Measurements from ENCODE around the gene PHB1.
"Not testable (repeated sequence)": the region's sequence is repeated elsewhere in the genome, so short reads cannot be mapped to it uniquely, and the experiment has no call there.

PHB1 gene

DNA sequence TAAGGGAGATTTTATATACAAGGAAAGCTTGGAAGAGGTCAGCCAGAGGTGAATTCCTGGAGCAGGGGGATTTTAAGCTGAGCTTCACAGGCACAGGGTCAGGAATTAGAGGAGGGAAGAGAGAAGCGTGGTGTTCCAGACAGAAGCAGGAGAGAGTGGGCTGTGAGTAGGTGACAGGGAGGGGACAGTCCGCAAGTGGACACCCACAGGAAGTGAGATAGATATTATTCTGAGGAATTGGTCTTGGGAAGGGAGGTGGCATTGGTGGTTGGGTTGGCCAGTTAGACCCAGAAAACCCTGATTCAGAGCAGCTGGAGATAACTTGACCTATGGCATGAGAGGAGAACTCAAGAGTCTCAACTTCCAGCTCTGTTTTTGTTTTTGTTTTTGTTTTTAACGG lies 14.7 kb downstream of the PHB1 start:
- Histone ChIP-seq H3K4me3 (ENCODE audit: low read depth, low read length) (no peak overlapping the region), H3K9ac (ENCODE audit: low read depth, low read length) (no peak overlapping the region), H3K9me3 (ENCODE audit: control insufficient read depth, insufficient read depth, low read length) (no peaks in the 10 kb centered on the region), H3K27me3 (ENCODE audit: control insufficient read depth, insufficient read depth, low read length) (no peaks in the 10 kb centered on the region), H3K36me3 (ENCODE audit: control insufficient read depth, insufficient read depth, low read length) (peaks cover 28% of the 10 kb centered on the region), H3K4me1 (ENCODE audit: control insufficient read depth, insufficient read depth, low read length) (no peaks in the 10 kb centered on the region)

DNA sequence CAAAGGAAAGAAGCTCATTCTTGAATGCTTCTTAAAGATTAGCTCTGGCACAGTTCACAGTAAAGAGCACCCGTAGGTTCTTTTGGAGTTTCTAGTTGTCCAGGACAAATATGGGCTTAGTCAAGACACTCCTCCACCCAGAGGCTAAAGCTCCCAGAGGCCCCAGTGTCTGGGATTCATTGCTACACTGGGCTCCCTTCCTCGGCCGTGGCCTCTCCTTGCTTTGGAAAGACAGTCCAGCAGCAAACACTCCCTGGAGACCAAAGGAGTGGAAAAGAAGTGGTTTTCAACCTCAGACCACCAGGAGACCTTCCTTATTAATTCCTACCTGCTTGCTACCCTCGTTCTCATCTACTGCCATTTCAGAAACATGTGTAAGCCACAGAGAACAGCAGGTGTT lies 17.1 kb downstream of the PHB1 start:
- Histone ChIP-seq H3K36me3 (ENCODE audit: control insufficient read depth, insufficient read depth, low read length) (peaks cover 7% of the 10 kb centered on the region), H3K4me3 (ENCODE audit: low read depth, low read length) (no peak overlapping the region), H3K9me3 (ENCODE audit: control insufficient read depth, insufficient read depth, low read length) (no peaks in the 10 kb centered on the region), H3K27me3 (ENCODE audit: control insufficient read depth, insufficient read depth, low read length) (no peaks in the 10 kb centered on the region), H3K9ac (ENCODE audit: low read depth, low read length) (no peak overlapping the region), H3K4me1 (ENCODE audit: control insufficient read depth, insufficient read depth, low read length) (no peaks in the 10 kb centered on the region)

DNA sequence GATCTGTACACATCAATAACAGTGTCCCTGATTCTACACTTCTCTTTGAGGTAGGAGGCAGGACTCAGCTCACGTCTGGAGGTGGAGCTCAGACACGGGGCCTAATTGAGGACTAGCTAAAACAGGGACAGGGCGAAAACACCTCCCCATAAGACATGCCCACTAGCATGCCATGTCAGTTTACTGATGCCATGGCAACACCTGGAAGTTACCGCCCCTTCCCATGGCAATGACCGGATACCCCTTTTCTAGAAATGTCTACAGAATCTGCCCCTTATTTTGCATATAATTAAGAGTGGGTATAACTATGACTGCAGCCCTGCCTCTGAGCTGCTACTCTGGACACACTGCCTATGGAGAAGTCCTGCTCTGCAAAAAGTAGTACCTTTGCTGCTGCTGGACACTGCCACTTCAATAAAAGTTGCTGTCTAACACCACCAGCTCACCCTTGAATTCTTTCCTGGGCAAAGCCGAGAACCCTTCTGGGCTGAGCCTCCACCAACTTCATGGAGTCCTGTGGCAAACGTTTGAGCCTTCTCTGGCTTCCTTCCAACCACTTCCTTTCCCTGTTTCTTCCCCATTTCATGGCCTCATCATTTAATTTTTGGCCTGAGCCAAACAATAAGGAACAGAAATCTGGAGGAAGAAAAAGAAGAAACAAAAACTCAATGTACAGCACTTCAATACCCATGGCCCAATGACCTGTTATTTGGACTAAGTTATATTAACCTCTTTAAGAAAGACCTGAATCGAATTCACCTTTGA lies 21.0 kb downstream of the PHB1 start:
- no peaks in the 10 kb centered on the region for H3K36me3 ChIP-seq (ENCODE audit: control insufficient read depth, insufficient read depth, low read length)
- no peak overlapping the region for H3K4me3 ChIP-seq (ENCODE audit: low read depth, low read length)
- no peaks in the 10 kb centered on the region for H3K9me3 ChIP-seq (ENCODE audit: control insufficient read depth, insufficient read depth, low read length)
- no peaks in the 10 kb centered on the region for H3K27me3 ChIP-seq (ENCODE audit: control insufficient read depth, insufficient read depth, low read length)
- no peak overlapping the region for H3K9ac ChIP-seq (ENCODE audit: low read depth, low read length)
- H3K4me1 ChIP-seq (ENCODE audit: control insufficient read depth, insufficient read depth, low read length) = no peaks in the 10 kb centered on the region

DNA sequence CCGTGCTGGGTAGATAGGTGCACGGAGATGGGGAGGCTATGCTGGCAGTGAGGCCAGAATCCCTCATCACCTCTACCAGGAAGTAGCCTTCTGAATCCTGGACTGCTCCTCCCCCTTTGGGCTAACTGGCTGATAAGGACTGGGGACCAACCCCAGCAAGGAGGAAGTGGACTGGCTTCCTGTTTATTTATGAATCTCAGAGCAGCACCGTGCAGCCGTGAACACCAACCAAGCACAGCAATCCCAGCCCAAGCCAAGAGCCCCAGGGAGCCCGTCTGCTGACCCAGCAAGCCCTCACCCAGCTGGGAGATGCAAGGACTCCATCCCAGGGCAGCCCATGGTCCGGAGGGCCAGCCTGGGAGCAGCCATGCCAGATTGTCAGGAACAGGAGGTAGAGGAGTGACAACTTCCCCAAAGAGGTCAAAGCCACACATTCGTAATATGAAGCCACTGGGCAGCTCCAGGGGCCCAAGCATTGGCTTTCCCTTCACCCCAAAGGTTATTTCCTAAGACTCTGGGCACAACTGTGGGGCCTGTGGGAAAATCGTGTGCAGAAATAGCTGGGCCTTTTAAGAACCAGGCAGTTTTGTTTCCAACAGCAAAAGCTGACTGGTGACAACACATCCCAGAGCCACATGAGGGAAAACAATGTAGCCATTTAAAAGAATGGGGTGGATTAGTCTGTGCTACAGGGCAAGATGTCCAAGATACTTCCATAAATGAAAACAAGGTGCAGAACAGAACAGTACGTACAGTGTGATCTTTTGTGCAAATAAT lies 23.9 kb downstream of the PHB1 start:
- Histone ChIP-seq H3K4me1 (ENCODE audit: control insufficient read depth, insufficient read depth, low read length) (no peaks in the 10 kb centered on the region), H3K4me3 (ENCODE audit: low read depth, low read length) (no peak overlapping the region), H3K27me3 (ENCODE audit: control insufficient read depth, insufficient read depth, low read length) (no peaks in the 10 kb centered on the region), H3K9me3 (ENCODE audit: control insufficient read depth, insufficient read depth, low read length) (no peaks in the 10 kb centered on the region), H3K36me3 (ENCODE audit: control insufficient read depth, insufficient read depth, low read length) (no peaks in the 10 kb centered on the region), H3K9ac (ENCODE audit: low read depth, low read length) (peak overlapping the region; percentile 9)

DNA sequence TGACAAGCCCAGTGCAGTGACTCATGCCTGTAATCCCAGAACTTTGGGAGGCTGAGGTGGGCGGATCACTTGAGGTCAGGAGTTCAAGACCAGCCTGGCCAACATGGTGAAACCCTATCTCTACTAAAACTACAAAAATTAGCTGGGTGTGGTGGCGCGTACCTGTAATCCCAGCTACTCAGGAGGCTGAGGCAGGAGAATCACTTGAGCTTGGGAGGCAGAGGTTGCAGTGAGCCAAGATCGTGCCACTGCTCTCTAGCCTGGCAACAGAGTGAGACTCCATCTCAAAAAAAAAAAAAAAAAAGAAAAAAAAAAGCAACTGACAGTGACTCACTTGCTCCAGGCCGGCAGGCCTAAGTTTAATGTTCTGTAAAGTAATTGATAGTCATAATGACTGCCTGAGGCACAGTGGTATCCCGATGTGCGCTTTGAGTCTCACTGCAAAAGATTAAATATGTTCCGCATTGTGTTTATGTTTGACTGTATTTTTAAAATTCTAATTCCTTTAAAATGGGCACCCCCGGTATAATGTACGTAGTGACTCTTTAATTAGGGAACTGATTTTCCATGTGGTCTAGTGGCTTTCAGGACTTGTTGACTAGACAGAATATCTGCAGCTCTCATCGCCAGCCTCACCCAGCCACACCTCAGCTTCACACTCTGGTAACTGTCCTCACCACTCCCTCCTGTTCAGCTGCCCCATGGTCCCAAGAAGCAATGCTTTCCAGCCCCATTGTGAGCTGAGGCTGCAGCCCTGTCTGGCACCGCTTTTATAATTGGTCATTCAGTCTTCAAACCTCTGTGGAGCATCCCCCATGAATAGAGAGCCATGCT lies 25.0 kb downstream of the PHB1 start:
- not testable (repeated sequence) for H3K4me1 ChIP-seq (ENCODE audit: control insufficient read depth, insufficient read depth, low read length); H3K27me3 ChIP-seq (ENCODE audit: control insufficient read depth, insufficient read depth, low read length); H3K9ac ChIP-seq (ENCODE audit: low read depth, low read length); H3K9me3 ChIP-seq (ENCODE audit: control insufficient read depth, insufficient read depth, low read length); H3K4me3 ChIP-seq (ENCODE audit: low read depth, low read length); H3K36me3 ChIP-seq (ENCODE audit: control insufficient read depth, insufficient read depth, low read length)

DNA sequence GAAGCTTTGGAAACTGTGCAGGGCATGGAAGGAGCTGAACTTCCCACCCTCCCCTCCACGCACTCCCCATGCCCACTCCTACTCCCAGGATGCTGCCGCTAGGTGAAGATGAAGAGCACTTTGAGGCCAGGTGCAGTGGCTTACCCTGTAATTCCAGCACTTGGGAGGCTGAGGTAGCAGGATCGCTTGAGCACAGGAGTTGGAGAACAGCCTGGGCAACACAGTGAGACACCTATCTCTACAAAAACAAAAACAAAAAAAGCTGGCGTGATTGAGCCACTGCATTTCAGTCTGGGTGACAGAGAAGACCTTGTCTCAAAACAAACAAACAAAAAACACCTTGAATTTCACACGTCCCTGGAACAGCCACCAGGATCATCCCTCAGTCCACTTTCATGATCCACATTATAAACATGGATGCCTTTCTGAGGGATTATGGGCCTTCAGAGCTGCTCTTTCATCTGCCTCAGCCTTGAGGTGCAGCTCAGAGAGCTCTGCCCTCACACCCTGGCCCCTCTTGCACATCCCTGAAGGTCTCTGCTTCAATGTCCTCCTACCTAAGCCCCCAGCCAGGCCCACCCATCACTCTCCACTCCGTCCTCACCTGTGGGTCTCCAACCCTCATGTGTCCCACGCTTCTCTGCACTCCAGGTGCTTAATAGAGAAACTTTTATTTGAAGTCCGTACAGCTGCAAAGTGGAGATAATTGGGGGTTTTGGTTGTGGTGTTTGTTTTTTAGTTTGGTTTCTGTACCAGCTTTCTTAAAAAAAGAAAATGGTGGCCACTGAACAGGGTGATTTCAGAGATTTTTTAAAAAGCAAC lies 25.8 kb downstream of the PHB1 start:
- no peaks in the 10 kb centered on the region for H3K4me1 ChIP-seq (ENCODE audit: control insufficient read depth, insufficient read depth, low read length)
- no peak overlapping the region for H3K4me3 ChIP-seq (ENCODE audit: low read depth, low read length)
- no peak overlapping the region for H3K9ac ChIP-seq (ENCODE audit: low read depth, low read length)
- no peaks in the 10 kb centered on the region for H3K27me3 ChIP-seq (ENCODE audit: control insufficient read depth, insufficient read depth, low read length)
- no peaks in the 10 kb centered on the region for H3K9me3 ChIP-seq (ENCODE audit: control insufficient read depth, insufficient read depth, low read length)
- no peaks in the 10 kb centered on the region for H3K36me3 ChIP-seq (ENCODE audit: control insufficient read depth, insufficient read depth, low read length)

DNA sequence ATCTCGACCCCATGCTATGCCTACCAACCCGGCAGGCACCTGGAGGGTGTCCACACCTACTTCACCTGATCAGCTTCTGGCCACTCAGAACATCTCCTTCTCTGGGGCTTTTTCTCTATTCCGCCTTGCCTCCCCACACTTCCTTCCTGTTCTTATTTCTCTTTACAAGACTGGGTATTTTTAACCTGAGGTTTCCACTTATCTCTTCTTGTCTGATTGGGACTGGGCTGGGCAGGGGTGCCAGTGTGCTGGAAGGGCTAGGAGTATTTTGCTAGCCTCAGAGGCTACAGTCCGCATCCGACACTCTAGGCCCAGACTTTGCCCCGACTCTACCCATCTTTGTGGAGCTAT lies 26.4 kb downstream of the PHB1 start:
- Histone ChIP-seq H3K4me1 (ENCODE audit: control insufficient read depth, insufficient read depth, low read length) (no peaks in the 10 kb centered on the region), H3K36me3 (ENCODE audit: control insufficient read depth, insufficient read depth, low read length) (no peaks in the 10 kb centered on the region), H3K9me3 (ENCODE audit: control insufficient read depth, insufficient read depth, low read length) (no peaks in the 10 kb centered on the region), H3K4me3 (ENCODE audit: low read depth, low read length) (no peak overlapping the region), H3K9ac (ENCODE audit: low read depth, low read length) (no peak overlapping the region), H3K27me3 (ENCODE audit: control insufficient read depth, insufficient read depth, low read length) (no peaks in the 10 kb centered on the region)

DNA sequence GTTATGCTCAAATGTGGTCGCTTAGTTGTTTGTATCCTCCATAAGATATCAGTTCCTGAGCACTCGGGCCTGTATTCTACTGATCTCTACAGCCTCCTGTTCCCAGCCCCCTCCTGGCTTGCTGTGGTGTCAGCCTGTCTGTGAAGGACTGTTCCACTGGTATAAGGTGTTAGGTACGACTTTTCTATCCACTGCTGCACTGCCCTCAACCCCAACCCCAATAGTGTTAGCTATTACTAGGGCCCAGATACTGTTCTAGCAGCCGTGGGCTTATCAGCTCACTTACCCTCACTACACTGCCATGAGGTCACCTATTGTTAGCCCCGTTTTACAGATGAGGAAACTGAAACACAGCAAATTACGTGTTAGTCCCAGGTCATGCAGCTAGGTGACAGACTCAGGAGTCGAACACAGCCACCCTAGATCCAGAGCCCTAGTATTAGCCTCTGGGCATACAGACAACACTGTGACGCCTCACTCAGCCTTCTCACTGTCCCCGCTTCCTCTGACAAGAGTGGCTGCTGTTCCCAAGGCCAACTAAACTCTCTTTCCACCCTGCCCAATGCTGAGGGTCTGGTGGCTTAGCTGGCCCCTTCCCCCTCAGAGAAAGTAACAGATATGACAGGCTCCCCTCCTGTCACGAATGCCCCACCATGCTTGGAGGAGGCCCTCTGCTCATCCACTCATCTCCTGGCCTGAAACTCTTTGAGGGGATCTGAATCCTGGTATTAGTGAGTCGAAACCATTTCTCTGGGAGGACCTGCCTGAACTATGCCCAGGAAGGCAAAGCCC lies 27.0 kb downstream of the PHB1 start:
- Histone ChIP-seq H3K36me3 (ENCODE audit: control insufficient read depth, insufficient read depth, low read length) (no peaks in the 10 kb centered on the region), H3K9ac (ENCODE audit: low read depth, low read length) (no peak overlapping the region), H3K4me3 (ENCODE audit: low read depth, low read length) (no peak overlapping the region), H3K27me3 (ENCODE audit: control insufficient read depth, insufficient read depth, low read length) (no peaks in the 10 kb centered on the region), H3K9me3 (ENCODE audit: control insufficient read depth, insufficient read depth, low read length) (no peaks in the 10 kb centered on the region), H3K4me1 (ENCODE audit: control insufficient read depth, insufficient read depth, low read length) (no peaks in the 10 kb centered on the region)

DNA sequence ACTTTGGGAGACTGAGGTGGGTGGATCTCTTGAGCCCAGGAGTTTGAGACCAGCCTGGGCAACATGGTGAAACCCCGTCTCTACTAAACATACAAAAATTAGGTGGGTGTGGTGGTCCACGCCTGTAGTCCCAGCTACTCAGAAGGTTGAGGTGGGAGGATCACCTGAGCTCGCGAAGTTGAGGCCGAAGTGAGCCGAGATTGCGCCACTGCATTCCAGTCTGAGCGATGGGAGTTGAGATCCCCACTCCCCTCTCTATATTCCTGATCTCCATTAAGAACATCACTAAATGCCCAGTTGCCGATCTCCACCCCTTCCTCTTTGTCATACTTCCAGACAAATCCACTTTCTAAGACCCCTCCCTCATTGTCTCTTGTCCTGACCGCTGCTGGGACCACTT lies 28.3 kb downstream of the PHB1 start:
- H3K4me3 ChIP-seq (ENCODE audit: low read depth, low read length) = no peak overlapping the region
- no peaks in the 10 kb centered on the region for H3K4me1 ChIP-seq (ENCODE audit: control insufficient read depth, insufficient read depth, low read length)
- H3K27me3 ChIP-seq (ENCODE audit: control insufficient read depth, insufficient read depth, low read length) = no peaks in the 10 kb centered on the region
- no peaks in the 10 kb centered on the region for H3K9me3 ChIP-seq (ENCODE audit: control insufficient read depth, insufficient read depth, low read length)
- H3K36me3 ChIP-seq (ENCODE audit: control insufficient read depth, insufficient read depth, low read length) = no peaks in the 10 kb centered on the region
- no peak overlapping the region for H3K9ac ChIP-seq (ENCODE audit: low read depth, low read length)

DNA sequence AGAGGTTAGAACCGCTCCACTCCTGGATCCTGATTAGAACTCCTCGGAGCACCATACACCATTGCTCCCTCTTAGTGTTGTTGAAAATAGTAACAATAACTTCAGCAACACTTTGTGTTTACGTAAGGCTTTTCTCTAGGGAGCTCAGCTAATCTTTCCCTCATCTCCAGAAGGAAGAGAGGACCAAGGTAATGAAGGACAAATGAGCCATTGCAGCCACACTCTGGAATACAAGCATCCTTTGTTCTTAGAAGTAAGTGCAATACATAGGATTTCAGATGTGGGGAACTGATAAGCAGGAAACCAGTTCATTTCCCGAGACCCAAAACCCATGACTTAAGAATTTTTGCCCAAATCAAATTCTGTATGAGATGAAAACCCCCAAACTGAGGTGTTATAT lies 29.7 kb downstream of the PHB1 start:
- Histone ChIP-seq H3K9me3 (ENCODE audit: control insufficient read depth, insufficient read depth, low read length) (no peaks in the 10 kb centered on the region), H3K27me3 (ENCODE audit: control insufficient read depth, insufficient read depth, low read length) (no peaks in the 10 kb centered on the region), H3K4me1 (ENCODE audit: control insufficient read depth, insufficient read depth, low read length) (no peaks in the 10 kb centered on the region), H3K36me3 (ENCODE audit: control insufficient read depth, insufficient read depth, low read length) (no peaks in the 10 kb centered on the region), H3K4me3 (ENCODE audit: low read depth, low read length) (no peak overlapping the region), H3K9ac (ENCODE audit: low read depth, low read length) (no peak overlapping the region)

DNA sequence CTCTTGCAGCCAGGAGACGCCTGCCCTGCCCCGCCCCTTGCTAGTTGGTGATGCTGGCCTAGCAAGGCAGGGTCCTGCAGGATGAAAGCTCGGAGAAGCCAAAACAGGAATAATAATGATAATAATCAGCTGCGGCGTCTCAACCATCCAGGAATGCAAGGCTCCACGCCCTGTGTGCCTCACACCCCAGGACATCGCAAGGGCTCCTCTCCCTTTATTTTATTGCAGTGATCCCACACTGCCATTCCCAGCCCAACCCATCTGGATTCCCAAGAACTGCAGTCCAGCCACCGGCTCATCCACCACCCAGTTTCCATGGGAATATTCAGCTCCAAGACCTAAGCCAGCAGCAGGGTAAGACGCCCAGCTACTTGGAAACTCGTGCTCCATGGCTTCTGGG lies 31.6 kb downstream of the PHB1 start:
- H3K36me3 ChIP-seq (ENCODE audit: control insufficient read depth, insufficient read depth, low read length) = no peaks in the 10 kb centered on the region
- no peak overlapping the region for H3K4me3 ChIP-seq (ENCODE audit: low read depth, low read length)
- no peak overlapping the region for H3K9ac ChIP-seq (ENCODE audit: low read depth, low read length)
- no peaks in the 10 kb centered on the region for H3K4me1 ChIP-seq (ENCODE audit: control insufficient read depth, insufficient read depth, low read length)
- H3K9me3 ChIP-seq (ENCODE audit: control insufficient read depth, insufficient read depth, low read length) = no peaks in the 10 kb centered on the region
- H3K27me3 ChIP-seq (ENCODE audit: control insufficient read depth, insufficient read depth, low read length) = no peaks in the 10 kb centered on the region
